Dermis microvascular lymphatic vessel endothelial cell (primary cell): ENCODE data around the gene DEFB113. TPM values are rescaled to one million over a fixed set of nuclear protein-coding genes. Genes with fewer than 3 reads are reported as not detected.

Experiments used
- DNase-seq, 2 donors: peaks; one replicate each; pipeline versions ENCODE4 v3.0.0 to v3.0.0-alpha.2; 2010; ENCODE audit warnings: low read depth in 2 of 2
- total RNA-seq: library from RNA; depleted of rRNA; stranded (reverse); fragments of >200 nt; gene quantifications from 2 replicates; pipeline ENCODE4 v1.2.1, GENCODE V29; 2014

The DEFB113 gene
- total RNA-seq, 1 donor from 2014 or later: not detected

- no peak for DNase-seq
These were observed 32.4 kb downstream of the DEFB113 start for GRCh38 chr6:49937017-49937416.

DNA sequence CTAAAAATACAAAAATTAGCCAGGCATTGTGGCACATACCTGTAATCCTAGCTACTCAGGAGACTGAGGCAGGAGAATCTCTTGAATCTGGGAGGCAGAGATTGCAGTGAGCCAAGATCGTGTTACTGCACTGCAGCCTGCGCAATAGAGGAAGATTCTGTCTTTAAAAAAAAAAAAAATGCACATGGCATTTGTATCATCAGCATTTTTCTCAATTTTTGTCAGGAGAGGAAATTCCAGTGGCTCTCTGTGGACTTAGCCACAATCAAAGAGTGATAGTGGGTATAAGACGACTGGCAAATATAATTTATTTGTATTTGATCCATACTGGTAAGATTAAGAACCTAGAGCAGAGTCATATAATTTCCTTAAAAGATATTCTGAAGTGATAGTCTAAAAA lies 34.0 kb downstream of the DEFB113 start:
- no peak for DNase-seq

DNA sequence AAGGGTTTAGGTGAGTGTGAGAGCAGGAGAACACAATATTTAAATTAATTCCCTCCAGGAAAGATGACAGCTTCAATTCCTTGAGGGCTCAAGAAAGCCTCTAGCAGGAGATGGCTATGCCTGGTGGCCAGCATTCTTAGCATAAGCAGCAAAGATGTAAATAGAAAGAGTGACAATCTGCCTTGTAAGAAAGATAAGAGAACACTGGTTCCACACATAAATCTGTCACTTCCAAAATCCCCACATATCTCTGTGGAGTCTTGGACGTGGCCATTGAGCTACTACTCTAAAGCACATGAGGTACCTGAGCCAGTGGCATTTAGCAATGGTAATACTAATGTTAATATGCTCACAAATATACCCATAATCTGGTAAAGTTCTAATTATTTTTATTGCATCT lies 34.7 kb downstream of the DEFB113 start:
- no peak for DNase-seq

- DNase-seq: no peak
These were observed 35.9 kb downstream of the DEFB113 start for GRCh38 chr6:49933526-49933925.

DNA sequence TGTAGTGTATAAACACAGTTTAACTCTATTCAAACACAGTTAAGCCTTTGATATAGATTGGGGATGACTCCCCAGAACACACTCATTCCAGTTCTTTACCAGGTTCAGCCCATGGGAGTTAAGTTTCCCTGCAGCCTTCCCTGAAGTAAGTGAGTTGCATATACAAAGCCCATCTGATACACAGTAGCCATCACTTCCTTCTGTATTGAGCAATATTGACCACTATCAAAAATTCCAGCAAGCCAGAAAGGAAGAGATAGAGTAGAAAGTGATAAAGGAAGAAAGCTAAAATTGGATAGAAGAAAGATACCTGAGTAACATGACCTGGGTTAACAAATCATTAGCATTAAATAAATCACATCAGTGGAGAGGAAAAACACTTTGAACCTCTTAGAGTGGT lies 40.1 kb downstream of the DEFB113 start:
- DNase-seq: no peak

DNA sequence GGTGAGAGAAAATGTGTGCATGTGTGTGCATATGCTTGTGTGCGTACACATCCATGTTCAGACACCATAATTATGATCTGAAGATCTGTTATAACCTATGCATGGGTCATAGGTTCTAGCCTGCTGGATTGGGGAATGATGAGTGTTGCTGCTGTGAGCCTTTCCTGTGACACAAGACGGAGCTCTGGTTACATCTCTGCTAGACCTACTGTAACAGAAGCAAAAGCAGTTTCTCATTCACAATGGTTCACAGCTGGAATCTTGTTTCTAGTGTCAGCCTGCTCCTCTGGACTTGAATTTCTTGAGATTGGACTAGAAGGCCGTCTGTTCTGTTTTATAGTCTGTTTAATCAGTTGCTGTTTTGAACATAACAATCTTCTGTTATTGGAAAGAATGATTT lies 45.6 kb downstream of the DEFB113 start:
- DNase-seq: no peak

GRCh38 chr6:49919935-49920644 lies 49.3 kb downstream of the DEFB113 start:
- no peak for DNase-seq

DNA sequence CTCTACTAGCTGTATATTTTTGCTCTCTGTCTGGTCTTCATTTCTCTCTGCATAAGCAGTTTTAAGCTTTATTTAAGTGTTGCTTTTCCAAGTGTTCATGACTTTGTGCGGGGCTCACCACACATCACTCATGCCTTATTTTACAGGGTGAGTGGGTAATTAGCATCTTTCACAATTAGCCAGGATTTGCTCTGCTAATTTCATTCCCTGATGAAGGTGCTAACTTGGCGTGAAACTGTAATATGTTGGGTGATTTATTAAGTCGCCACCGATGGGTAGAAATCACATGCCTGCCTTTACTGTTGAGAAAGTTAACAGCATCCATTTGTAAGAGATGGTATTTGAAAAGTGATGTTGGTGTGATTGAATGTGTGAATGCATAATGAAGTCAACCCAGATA lies 50.2 kb downstream of the DEFB113 start:
- no peak for DNase-seq

DNA sequence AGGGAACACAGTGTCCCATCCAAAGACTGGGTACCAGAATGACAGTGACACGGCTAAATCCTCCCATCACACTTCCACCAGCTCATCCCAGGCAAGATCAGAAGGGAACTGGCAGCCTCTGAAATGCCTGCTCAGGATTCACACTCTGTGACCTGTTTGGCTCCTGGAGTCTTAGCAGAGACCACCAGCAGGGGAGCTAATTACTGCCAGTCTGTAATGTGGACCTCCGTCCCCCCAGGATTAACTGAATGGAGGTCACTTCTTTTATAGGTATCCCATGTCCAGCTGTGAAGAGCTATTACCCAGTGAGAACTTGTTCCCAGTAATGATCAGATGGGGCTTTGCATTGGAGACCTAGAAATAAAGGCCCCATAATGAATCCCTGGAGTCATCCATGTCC lies 50.6 kb downstream of the DEFB113 start:
- no peak for DNase-seq

Other genes starting within 250 kb of the DEFB113 start
- gene CRISP3, start 225.2 kb downstream of the DEFB113 start, total RNA-seq: not detected in 2 replicates
- not detected in 2 replicates for gene PGK2, start 182.3 kb downstream of the DEFB113 start, total RNA-seq
- not detected in 2 replicates for gene CRISP1, start 103.1 kb downstream of the DEFB113 start, total RNA-seq
- not detected in 2 replicates for gene DEFB114, start 5.5 kb downstream of the DEFB113 start, total RNA-seq
- not detected in 2 replicates for gene DEFB110, start 52.4 kb upstream of the DEFB113 start, total RNA-seq
- not detected in 2 replicates for gene DEFB112, start 80.3 kb upstream of the DEFB113 start, total RNA-seq